Keratinocyte (primary cell): ENCODE results near the gene ALDH1L1. TPM values are rescaled to one million over a fixed set of nuclear protein-coding genes. Genes with fewer than 3 reads are reported as not detected.

ENCODE experiments used
- DNase-seq: peaks from one replicate; pipeline ENCODE4 v3.0.0-alpha.2; 2011; ENCODE audit warnings: low read depth, missing footprints, low spot score
- FAIRE-seq: peaks from 2 replicates; lab custom pipeline; 2011; peaks lifted over from hg19 to GRCh38; lab: Jason Lieb, UNC
- H2AFZ ChIP-seq: 2 replicates; pipeline ENCODE4 v1.6.0; 2012; ENCODE audit warnings: low read length, control low read depth, inconsistent platforms; ENCODE audit not compliant: control insufficient read depth
- H3K27ac ChIP-seq: 2 replicates; pipeline ENCODE4 v1.5.1; 2011; ENCODE audit warnings: low read length; ENCODE audit not compliant: control insufficient read depth, insufficient read depth
- H3K27me3 ChIP-seq: 3 replicates; pipeline ENCODE4 v1.6.0; 2011; ENCODE audit warnings: low read length; ENCODE audit not compliant: control insufficient read depth, insufficient read depth; ENCODE audit errors: extremely low read depth
- H3K36me3 ChIP-seq, 2 experiments: 2 replicates in 1 of 2; 3 replicates in 1 of 2; pipeline ENCODE4 v1.5.1; 2011; ENCODE audit warnings: low read length in 2 of 2, mild to moderate bottlenecking in 1 of 2; ENCODE audit not compliant: control insufficient read depth in 2 of 2, insufficient read depth in 2 of 2; ENCODE audit errors: extremely low read depth in 1 of 2
- H3K4me1 ChIP-seq: 3 replicates; pipeline ENCODE4 v1.5.1; 2011; ENCODE audit warnings: low read length; ENCODE audit not compliant: control insufficient read depth, insufficient read depth; ENCODE audit errors: extremely low read depth
- H3K4me2 ChIP-seq: 3 replicates; pipeline ENCODE4 v1.6.0; 2011; ENCODE audit warnings: low read depth, low read length; ENCODE audit not compliant: control insufficient read depth, insufficient read depth; ENCODE audit errors: extremely low read depth
- H3K4me3 ChIP-seq, 3 experiments: fragments of 200-600 bp in 1 of 3; sonication (generic) in 1 of 3; 2 replicates in 2 of 3; 3 replicates in 1 of 3; pipeline ENCODE4 v1.5.1; 2011 to 2016; ENCODE audit warnings: low read length in 3 of 3, mild to moderate bottlenecking in 3 of 3, control low read depth in 2 of 3, inconsistent platforms in 1 of 3, low read depth in 1 of 3, mixed read lengths in 1 of 3, mixed run types in 1 of 3, moderate library complexity in 1 of 3; ENCODE audit not compliant: control insufficient read depth in 2 of 3, insufficient read depth in 2 of 3; ENCODE audit errors: extremely low read depth in 1 of 3
- H3K79me2 ChIP-seq: 2 replicates; pipeline ENCODE4 v1.6.0; 2012; ENCODE audit warnings: low read length; ENCODE audit not compliant: control insufficient read depth, insufficient read depth
- H3K9ac ChIP-seq: 3 replicates; pipeline ENCODE4 v1.6.0; 2011; ENCODE audit warnings: low read length; ENCODE audit not compliant: control insufficient read depth, insufficient read depth; ENCODE audit errors: extremely low read depth
- H3K9me1 ChIP-seq: 3 replicates; pipeline ENCODE4 v1.6.0; 2011; ENCODE audit warnings: low read length; ENCODE audit not compliant: control insufficient read depth, insufficient read depth; ENCODE audit errors: extremely low read depth
- H3K9me3 ChIP-seq: 2 replicates; pipeline ENCODE4 v1.5.1; 2012; ENCODE audit warnings: low read depth, low read length; ENCODE audit not compliant: control insufficient read depth
- H4K20me1 ChIP-seq: 3 replicates; pipeline ENCODE4 v1.6.0; 2011; ENCODE audit warnings: low read length; ENCODE audit not compliant: control insufficient read depth, insufficient read depth; ENCODE audit errors: extremely low read depth
- EZH2 ChIP-seq: IDR thresholded peaks from one replicate; pipeline ENCODE4 v1.6.1; 2012; ENCODE audit warnings: inconsistent platforms, mild to moderate bottlenecking, low read length, moderate library complexity
- dilution Hi-C: fragments of 300-500 bp; cut with MboI; formaldehyde crosslinking; loops from one replicate; pipeline ENCODE4 v1.7.0; 2020; ENCODE audit warnings: low sequenced_read_pairs; ENCODE audit not compliant: extremely low pct_ligation_motif_present
- polyA plus RNA-seq, 5 experiments: library from polyadenylated mRNA; depleted of rRNA in 3 of 5; stranded (reverse) in 3 of 5; stranded (forward) in 1 of 5; unstranded in 1 of 5; fragments of >200 nt; gene quantifications; 1 replicate in 1 of 5; 2 replicates in 3 of 5; 3 replicates in 1 of 5; pipeline versions ENCODE4 v1.2.1 to v1.2.3, GENCODE V29; 2011 to 2012; ENCODE audit warnings: missing spikeins in 2 of 5, low read depth in 1 of 5, low replicate concordance in 1 of 5
- TF ChIP-seq, protein P1 (sequence below), 3 experiments: IDR thresholded peaks in 1 of 3; conservative IDR thresholded peaks in 1 of 3; optimal IDR thresholded peaks in 1 of 3; 2 replicates in 2 of 3; 3 replicates in 1 of 3; pipeline versions ENCODE3 to v1.5.1; 2011; ENCODE audit warnings: low read length in 3 of 3, mild to moderate bottlenecking in 3 of 3, moderate library complexity in 2 of 3, control low read depth in 1 of 3, inconsistent platforms in 1 of 3; ENCODE audit not compliant: insufficient read depth in 2 of 3; ENCODE audit errors: extremely low read depth in 1 of 3

Gene ALDH1L1
- polyA plus RNA-seq, 1 donor (not counting 4 experiments of a cell fraction or from before 2014, with no cell fraction given) = 0.35 TPM

DNA sequence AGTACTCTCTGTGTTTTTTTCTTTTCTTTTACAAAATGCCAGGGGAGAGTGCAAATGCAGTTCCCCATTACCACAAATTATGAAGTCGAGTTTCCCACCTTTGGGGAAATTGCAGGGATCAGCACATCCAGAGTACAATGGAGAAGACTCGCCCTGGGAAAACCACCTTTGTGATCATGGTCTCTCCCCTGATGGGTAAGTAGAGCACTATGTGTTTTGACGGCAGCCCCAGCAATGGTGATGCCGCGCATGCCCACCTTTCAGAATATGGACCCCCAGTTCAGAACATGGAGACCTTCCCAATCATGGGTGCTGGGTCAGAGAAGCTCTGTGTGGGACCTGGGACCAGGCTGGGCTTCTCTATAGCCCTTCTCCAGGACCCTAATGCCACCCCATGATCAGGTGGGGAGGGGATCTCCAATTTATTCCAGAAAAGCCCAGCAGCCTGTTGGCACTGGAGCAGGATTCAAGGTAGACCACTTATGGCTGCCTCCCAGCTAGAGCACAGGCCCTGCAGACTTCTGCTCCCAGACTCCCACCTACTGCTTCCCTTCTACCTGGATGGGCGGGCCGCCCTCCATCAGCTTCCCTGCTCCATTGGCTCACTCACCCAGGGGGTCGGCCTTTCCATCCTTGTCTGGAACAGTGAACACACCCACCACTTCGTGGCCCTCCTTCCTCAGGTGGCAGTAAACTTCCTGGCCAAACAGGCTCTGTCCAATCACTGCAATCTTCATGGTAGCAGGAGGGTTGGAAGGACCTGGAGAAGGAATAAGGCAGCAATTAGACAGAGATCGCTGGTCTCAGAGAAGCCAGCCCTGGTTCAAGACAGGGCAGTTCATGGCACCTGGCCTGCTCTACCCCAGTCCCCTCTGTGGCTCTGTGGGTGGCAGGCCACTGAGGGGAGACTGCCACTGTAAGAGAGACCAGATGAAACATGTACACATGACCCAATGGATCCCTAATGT, 19.9 kb downstream of the ALDH1L1 start:
- Histone ChIP-seq H3K4me3 (no peak overlapping the region), H4K20me1 (no peaks in the 10 kb centered on the region), H2AFZ (no peak overlapping the region), H3K9me3 (no peaks in the 10 kb centered on the region), H3K4me1 (no peaks in the 10 kb centered on the region), H3K27me3 (peaks cover 2% of the 10 kb centered on the region), H3K79me2 (no peaks in the 10 kb centered on the region), H3K4me2 (no peak overlapping the region), H3K36me3 (no peaks in the 10 kb centered on the region), H3K9ac (no peak overlapping the region), H3K27ac (no peak overlapping the region), H3K9me1 (no peaks in the 10 kb centered on the region)
- TF ChIP-seq, protein P1, sequence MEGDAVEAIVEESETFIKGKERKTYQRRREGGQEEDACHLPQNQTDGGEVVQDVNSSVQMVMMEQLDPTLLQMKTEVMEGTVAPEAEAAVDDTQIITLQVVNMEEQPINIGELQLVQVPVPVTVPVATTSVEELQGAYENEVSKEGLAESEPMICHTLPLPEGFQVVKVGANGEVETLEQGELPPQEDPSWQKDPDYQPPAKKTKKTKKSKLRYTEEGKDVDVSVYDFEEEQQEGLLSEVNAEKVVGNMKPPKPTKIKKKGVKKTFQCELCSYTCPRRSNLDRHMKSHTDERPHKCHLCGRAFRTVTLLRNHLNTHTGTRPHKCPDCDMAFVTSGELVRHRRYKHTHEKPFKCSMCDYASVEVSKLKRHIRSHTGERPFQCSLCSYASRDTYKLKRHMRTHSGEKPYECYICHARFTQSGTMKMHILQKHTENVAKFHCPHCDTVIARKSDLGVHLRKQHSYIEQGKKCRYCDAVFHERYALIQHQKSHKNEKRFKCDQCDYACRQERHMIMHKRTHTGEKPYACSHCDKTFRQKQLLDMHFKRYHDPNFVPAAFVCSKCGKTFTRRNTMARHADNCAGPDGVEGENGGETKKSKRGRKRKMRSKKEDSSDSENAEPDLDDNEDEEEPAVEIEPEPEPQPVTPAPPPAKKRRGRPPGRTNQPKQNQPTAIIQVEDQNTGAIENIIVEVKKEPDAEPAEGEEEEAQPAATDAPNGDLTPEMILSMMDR (optimal IDR thresholded peaks at IDR 0.05 in 1 of 3, IDR thresholded peaks at IDR 0.05 in 1 of 3, conservative IDR thresholded peaks at IDR 0.05 in 1 of 3; ENCODE audit: extremely low read depth in 1 of 3, insufficient read depth in 2 of 3, low read length in 3 of 3) = no peak
- TF ChIP-seq EZH2 = no peak
- DNase-seq (no peak), FAIRE-seq (no peak)
- dilution Hi-C loops = no loop called here

DNA sequence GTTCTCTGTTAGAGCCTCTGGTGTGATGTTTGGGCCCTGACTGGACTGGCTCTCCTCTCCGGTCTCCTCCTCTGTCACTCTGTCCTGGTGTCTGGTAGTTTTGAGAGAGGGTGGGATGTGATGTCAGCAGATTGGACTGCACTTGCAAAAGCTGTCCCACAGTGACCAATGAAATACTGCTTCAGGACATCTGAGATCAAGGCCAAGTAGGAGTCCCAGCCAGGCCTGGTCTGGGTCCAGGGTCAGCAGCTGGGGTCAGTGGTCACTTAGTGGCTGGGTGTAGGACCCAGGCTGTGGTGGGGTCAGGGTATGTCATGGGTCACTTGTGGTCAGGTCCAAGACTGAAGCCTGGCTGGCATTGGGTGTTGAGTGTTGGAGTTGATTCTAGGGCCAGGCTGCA, 20.9 kb downstream of the ALDH1L1 start:
- H3K4me1 ChIP-seq = no peaks in the 10 kb centered on the region
- H3K9me3 ChIP-seq = no peaks in the 10 kb centered on the region
- no peaks in the 10 kb centered on the region for H3K36me3 ChIP-seq
- peaks cover 5% of the 10 kb centered on the region for H3K27me3 ChIP-seq
- no peak overlapping the region for H2AFZ ChIP-seq
- no peak overlapping the region for H3K4me2 ChIP-seq
- H3K27ac ChIP-seq = no peak overlapping the region
- no peaks in the 10 kb centered on the region for H4K20me1 ChIP-seq
- H3K9ac ChIP-seq = no peak overlapping the region
- H3K4me3 ChIP-seq = no peak overlapping the region
- DNase-seq = no peak
- no peaks in the 10 kb centered on the region for H3K9me1 ChIP-seq
- no peaks in the 10 kb centered on the region for H3K79me2 ChIP-seq
- TF ChIP-seq, protein P1 (optimal IDR thresholded peaks at IDR 0.05 in 1 of 3, IDR thresholded peaks at IDR 0.05 in 1 of 3, conservative IDR thresholded peaks at IDR 0.05 in 1 of 3; ENCODE audit: extremely low read depth in 1 of 3, insufficient read depth in 2 of 3, low read length in 3 of 3) = no peak
- dilution Hi-C loops = no loop called here
- FAIRE-seq = no peak
